Breast epithelium (tissue), 3 donors: Measurements from ENCODE around the gene CNBD2.

ENCODE experiments used
- CTCF ChIP-seq, 3 donors: fragments of 450-650 bp; IDR thresholded peaks; one replicate each; pipeline ENCODE4 v1.5.1; 2016 to 2017; ENCODE audit warnings: antibody characterized with exemption in 3 of 3, mild to moderate bottlenecking in 3 of 3, moderate library complexity in 3 of 3
- POLR2A ChIP-seq: fragments of 450-650 bp; IDR thresholded peaks from one replicate; pipeline ENCODE4 v1.6.1; 2016; ENCODE audit warnings: antibody characterized with exemption, mild to moderate bottlenecking, moderate library complexity
- POLR2AphosphoS5 ChIP-seq, 3 donors: sonication (generic); formaldehyde crosslinking; IDR thresholded peaks; one replicate each; pipeline ENCODE4 v1.6.1; 2017; ENCODE audit warnings: antibody characterized with exemption in 3 of 3

- TF ChIP-seq CTCF (IDR thresholded peaks at IDR 0.05) (no peak), POLR2A (no peak), POLR2AphosphoS5 (IDR thresholded peaks at IDR 0.05) (no peak)
Measured at GRCh38 chr20:35972462-35972861, 4.1 kb downstream of the CNBD2 start.
